ENCODE data around the gene GSTM2. TPM values are rescaled to one million over a fixed set of nuclear protein-coding genes. Genes with fewer than 3 reads are reported as not detected.

GSTM2 gene
- total RNA-seq (2021), result 47.3 and 62.2 TPM in 2 replicates
- Bru-seq, nascent RNA, result percentile 43 among the genes with signal in this experiment
- BruChase-seq, experiment 1, labeled RNA remaining after a 2-hour chase, result percentile 48 among the genes with signal in this experiment
- percentile 53 among the genes with signal in this experiment for BruChase-seq, experiment 2, labeled RNA remaining after a 6-hour chase
- long read RNA-seq, full-length matches to known transcripts, result 40 of 53 reads
- long read RNA-seq, partial matches to known transcripts, result 5 of 53 reads
- long read RNA-seq, other reads (novel, unspliced or antisense), result 8 of 53 reads

GRCh38 chr1:109667452-109668122 lies at the start of gene GSTM2:
TSS of gene GSTM2 (plus strand) at chr1:109668057. CDS start at chr1:109668116, 59 bp downstream.
- Histone ChIP-seq H3K36me3 (ENCODE audit: insufficient read depth, low read length, poor library complexity, severe bottlenecking) (no peaks in the 10 kb centered on the region), H3K27me3 (replicated peaks; ENCODE audit: insufficient read depth, low read depth, low read length, poor library complexity) (no peaks in the 10 kb centered on the region), H3K4me1 (ENCODE audit: insufficient read depth, low read length, poor library complexity, severe bottlenecking) (peaks cover 12% of the 10 kb centered on the region), H3K9me3 (ENCODE audit: low read depth, low read length, poor library complexity, severe bottlenecking) (no peaks in the 10 kb centered on the region), H3K27ac (ENCODE audit: low read depth, low read length, poor library complexity, severe bottlenecking) (peak within 1 kb of the TSS; percentile 11), H3K4me3 (ENCODE audit: low read depth, low read length, poor library complexity, severe bottlenecking) (peak within 1 kb of the TSS; percentile 57)
- intact Hi-C loops (cut with micrococcal nuclease; ENCODE audit: unreplicated experiment), result no loop called here
- no peak for TF ChIP-seq CTCF (conservative IDR thresholded peaks at IDR 0.05; ENCODE audit: low read depth, low read length)
- TF ChIP-seq EZH2 (IDR thresholded peaks at IDR 0.05; ENCODE audit: borderline replicate concordance, low read depth, low read length, poor library complexity, severe bottlenecking), result no peak
- POLR2A ChIA-PET (ENCODE audit: low non-redundant PET), result no interaction called here
- CTCF ChIA-PET, result interaction anchor here (0.6 kb wide), 2 partner anchors 24 to 37 kb away, joined by 3 to 4 read pairs; no protein-coding TSS in a partner anchor
- DNase-seq (ENCODE audit: low spot score), result peak; percentile 96
- no TSS peak for BruUV-seq (replicated peaks)

- ChIA-PET CTCF (no interaction called here), POLR2A (ENCODE audit: low non-redundant PET) (no interaction called here)
- H3K36me3 ChIP-seq (ENCODE audit: insufficient read depth, low read length, poor library complexity, severe bottlenecking), result no peaks in the 10 kb centered on the region
- BruUV-seq (replicated peaks), result TSS peak; percentile 92
- H3K4me1 ChIP-seq (ENCODE audit: insufficient read depth, low read length, poor library complexity, severe bottlenecking), result peaks cover 42% of the 10 kb centered on the region
- H3K27ac ChIP-seq (ENCODE audit: low read depth, low read length, poor library complexity, severe bottlenecking), result peak overlapping the region; percentile 92
- H3K27me3 ChIP-seq (replicated peaks; ENCODE audit: insufficient read depth, low read depth, low read length, poor library complexity), result no peaks in the 10 kb centered on the region
- H3K9me3 ChIP-seq (ENCODE audit: low read depth, low read length, poor library complexity, severe bottlenecking), result no peaks in the 10 kb centered on the region
- intact Hi-C loops (cut with micrococcal nuclease; ENCODE audit: unreplicated experiment), result no loop called here
- peak overlapping the region; percentile 88 for H3K4me3 ChIP-seq (ENCODE audit: low read depth, low read length, poor library complexity, severe bottlenecking)
- peak; percentile 30 for DNase-seq (ENCODE audit: low spot score)
- TF ChIP-seq CTCF (conservative IDR thresholded peaks at IDR 0.05; ENCODE audit: low read depth, low read length), result no peak
- no peak for TF ChIP-seq EZH2 (IDR thresholded peaks at IDR 0.05; ENCODE audit: borderline replicate concordance, low read depth, low read length, poor library complexity, severe bottlenecking)
These were observed 48.9 kb upstream of the GSTM2 start for GRCh38 chr1:109618661-109619575.
